Activated T-cell treated with anti-CD3 and anti-CD28 coated beads, Interleukin-2, amount 50 U/mL, for 48 hours (primary cell): ENCODE data around the gene GALNT2.

Experiments used
- DNase-seq, 2 experiments: peaks; one replicate each; pipeline ENCODE4 v3.0.0-alpha.2; 2020

The GALNT2 gene

DNA sequence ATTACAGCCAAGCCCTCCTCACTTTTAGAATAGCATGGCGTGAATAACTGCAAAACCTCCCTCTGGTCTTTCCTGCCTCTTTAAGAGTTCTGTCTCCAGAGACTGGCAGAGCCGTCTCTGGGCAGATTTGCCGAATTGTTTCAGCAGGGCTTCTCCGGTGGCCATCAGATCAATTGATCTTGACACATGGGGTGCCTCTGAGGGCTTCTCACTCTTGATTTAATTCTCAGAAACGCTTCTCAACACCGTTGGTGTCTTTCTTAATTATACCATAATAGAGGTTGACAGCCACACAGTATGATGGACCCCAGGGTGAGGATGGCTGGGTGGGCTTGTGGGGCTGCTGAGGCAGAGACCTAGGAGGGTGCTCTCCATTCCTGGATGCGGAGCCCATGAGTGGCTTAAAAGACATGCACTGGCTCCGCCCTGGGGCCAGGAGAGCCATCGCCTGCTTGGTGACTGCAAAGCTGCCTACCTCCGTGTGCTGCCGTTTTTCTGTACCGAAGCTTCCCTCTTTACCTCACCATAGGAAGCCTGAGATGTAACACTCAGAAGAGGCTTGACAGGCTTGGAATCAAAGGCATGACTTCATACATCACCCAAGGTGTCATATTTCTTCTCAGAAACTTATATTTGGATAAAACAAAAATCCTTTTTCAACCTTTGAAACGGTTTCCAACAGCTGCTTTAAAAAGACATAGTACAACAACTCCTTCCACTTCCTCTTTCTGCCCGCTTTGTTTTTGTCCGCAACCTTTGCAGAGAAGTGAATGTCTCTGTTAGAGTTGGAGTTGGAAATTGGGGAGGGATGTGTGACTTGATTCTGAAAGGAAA, 82.9 kb downstream of the GALNT2 start:
- no peak for DNase-seq

DNA sequence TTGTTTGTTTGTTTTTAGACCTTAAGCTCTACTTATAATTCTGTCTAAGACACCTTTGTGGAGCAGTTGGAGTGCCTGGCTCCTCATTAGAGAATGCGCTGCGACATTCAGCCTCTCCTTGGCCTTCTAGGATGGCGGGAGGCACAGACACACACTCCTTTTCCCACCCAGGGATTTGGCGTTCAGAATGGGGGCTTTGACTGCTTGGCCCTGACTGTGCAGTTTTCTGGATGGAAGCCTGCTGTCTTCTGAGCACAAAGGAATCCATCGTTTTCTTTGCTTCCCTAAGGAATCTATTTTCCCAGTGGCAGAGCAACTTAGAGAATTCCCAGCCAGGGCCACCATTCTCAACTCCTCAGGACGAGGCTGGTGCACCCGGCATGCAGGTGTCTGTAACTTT, 83.6 kb downstream of the GALNT2 start:
- DNase-seq: no peak

DNA sequence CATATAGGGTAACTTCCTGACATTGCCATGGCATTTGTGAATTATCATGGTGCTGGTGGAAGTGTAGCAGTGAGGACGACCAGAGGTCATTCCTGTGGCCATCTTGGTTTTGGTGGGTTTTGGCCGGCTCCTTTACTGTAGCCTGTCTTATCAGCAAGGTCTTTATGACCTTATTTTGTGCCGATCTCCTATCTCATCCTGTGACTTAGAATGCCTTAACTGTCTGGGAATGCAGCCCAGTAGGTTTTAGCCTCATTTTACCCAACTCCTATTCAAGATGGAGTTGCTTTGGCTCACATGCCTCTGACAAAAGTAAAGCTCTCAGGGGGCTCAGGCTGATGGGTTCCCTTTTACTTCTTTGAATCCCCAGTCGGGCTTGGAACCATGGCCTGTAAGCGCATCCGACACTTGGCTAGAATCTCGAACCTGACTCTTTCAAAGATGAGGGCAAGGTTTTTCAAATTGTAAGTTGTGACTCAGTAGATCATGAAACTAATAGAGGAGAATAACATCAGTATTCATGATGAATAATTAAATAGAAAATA, 85.0 kb downstream of the GALNT2 start:
- DNase-seq: no peak

DNA sequence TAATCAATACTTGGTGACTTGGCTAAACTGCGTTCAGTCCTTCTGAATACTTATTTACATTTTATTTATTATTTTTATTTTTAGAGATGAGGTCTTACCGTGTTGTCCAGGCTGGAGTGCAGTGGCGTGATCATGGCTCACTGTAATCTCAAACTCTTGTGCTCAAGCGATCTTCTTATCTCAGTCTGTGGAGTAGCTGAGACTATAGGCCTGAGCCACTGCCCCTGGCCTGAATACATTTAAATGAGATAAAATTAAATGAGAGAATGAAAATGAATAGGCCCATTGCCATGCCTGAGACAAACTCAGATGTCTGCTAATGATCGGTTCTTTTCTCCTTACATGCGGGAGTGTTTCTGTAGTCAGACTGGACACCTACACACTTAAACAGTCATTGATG, 86.0 kb downstream of the GALNT2 start:
- DNase-seq: no peak

- DNase-seq: no peak
Observed at GRCh38 chr1:230153641-230154296, 86.7 kb downstream of the GALNT2 start.

DNA sequence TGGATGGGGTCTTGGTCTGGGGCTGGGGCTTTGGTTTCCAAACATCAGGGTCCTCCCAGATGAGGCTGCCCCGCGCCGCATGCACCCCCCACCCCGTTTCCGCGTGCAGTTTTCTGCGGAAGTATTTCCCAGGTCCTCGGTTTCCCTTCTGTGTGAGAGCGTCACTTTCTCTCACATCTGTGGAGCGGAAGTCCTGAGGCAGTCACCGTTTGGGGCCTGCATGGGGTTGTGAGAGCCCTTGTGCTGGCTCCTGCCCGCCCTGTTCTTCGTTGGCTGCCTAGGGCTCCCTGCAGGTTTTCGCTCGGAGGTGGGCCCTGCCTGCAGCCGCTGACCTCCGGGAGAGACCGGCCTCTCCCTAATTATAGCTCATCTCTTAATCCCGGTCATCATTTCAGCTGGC, 88.0 kb downstream of the GALNT2 start:
- DNase-seq: no peak

GRCh38 chr1:230156068-230156467, 89.0 kb downstream of the GALNT2 start:
- no peak for DNase-seq

DNA sequence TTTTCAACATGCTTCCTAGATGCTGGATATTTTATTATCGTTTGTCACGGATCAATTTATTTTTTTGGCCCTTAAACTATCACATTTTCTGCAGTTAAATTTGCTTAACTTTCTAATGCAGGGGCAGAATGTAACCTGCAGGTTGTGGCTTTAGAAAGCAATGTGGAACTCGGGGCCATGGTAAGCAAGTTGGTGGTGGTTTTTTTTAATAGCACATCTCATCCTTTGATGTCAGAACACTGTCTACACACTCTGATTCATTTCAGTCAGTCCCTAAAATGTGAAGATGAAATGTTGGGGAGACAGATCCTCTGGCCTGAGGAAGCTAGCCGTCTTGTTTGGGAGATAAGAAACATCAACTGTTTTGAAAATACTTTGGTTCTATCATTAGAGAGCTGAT, 89.5 kb downstream of the GALNT2 start:
- DNase-seq: no peak

DNA sequence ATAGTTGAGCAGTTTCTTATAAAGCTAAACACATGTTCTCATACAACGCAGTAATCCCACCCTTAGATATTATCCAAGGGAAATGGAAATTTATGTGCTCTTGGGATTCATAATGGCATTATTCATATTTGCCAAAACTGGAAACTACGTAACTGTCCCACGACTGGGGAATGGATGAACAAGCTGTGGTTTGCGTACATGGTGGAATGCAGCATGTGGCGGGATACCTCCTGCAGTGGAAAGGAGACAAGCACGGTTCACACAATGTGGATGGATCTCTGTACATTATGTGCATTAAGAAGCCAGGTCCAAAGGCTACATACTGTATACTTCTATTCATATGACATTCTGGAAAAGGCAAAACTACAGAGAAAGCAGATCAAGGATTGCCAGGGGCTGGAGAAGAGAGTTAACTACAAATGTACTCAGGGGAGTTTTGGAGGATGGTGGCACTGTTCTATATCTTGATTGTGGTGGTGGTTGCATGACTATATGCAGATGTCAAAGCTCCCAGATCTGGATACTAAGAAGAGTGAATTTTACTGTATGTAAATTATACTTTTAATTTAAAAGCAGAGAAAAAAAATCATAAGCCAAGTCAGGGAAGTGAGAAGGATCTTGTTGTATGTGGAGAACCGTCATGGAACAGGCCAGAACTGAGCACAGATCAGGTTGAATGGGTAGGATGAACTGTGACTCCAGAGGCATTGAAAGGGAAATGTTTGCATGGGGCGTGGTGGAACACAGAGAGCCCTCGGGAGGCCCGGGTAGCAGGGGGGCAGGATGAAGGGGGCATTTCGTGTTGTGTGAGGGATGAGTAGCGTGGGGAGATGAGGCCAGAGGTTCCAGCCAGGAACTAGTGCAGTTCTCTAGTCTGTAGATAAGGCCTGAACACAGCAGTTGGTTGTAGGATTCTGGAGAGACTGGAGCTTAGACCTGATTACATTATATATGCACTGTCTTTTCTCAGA, 90.7 kb downstream of the GALNT2 start:
- DNase-seq: no peak

DNA sequence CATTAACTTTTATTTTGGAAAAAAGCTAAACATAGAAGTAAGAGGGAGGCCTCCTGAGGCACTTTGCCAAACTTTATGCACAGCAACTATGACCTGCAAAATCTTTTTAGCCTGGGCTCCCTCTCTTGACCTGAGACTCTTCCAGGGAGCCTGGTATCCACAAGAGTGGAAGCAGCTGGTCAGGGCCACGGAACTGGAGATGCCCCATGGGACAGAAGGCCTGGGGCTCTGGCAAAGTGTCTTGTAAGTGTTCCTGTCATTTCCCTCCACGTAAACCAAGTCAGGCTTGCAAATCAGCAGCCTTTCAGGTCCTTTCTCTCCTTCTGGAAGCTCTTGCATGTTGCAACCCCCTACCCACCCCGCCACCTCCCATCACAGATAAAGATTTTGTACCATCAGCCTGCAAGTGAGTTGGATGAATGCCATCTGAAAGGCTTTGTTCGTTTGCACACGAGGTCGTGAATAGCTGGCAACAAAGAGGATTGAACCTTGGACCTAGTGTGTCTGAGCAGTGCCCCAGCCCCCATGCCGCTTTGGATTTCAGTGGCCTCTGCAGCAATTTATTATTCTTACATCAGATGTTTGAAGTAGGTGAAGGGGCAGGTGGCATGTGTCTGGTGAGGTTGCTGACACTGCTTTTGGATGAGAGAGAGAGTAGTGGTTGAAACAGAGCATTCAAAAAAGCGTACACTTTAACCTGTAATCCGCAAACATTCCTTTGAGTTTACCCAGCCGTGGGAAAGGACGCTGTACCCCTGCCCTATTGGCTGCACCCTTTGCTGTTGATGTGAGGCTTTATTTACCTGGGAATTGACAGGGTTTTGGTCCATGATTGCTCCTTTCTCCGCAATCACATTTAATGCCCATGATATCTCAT, 91.6 kb downstream of the GALNT2 start:
- DNase-seq: no peak

DNA sequence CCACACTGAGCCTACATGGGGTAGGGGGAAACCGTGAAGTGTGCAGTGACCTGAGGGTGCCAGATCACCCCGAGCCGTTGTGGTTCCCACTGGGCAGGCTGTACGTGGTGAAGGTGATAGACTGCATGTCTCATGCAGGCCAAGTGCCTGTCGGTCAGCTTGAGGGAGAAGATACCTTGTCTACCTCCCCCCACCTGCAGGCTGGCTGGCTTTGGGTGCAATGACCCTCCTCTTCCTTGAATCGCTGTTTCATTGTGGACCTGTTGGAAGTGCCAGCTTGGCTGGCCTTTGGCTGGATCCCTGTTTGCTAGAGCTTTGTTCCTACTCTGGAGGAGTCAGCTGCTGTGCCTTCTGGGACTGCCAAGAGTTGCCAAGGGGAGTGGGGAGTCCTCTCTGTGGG, 92.5 kb downstream of the GALNT2 start:
- no peak for DNase-seq

DNA sequence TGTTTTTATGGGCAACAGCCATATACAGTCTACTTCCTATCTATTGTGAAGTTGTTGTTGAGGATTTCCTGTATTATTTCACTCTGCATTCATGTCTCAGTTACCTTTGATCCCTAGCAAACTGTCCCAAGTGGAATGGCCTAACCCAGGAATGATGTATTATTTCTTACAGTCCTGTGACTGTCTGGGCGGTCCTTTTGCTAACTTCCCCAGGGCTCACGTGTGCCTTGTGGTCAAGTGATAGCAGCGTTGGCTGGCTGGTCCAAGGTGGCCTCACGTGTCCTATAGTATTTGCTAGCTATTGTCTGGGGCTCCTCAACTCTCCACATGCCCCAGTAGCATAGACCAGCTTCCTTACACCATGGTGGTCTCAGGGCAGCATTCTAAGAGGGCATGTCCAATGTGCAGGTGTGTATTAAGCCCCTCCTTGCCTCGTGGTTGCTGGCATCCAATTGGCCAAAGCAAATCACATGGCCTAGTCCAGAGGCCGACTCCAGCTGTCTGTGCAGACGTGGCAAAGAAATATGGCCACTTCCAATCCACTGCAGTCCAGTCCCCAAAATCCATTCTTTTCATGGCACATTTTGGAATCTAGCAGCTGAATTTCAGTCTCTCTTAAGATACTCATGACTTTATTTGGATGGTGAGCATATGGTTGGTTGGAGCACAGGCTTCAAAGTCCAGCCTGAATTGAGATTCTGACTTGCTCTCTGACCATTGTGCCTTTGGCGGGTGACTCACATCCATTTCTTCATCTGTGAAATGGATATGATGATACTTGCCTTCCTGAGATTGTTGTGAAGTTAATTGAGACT, 94.1 kb downstream of the GALNT2 start:
- no peak for DNase-seq

- DNase-seq: no peak
Observed at GRCh38 chr1:230163205-230163604, 96.2 kb downstream of the GALNT2 start.

- DNase-seq: no peak
Observed at GRCh38 chr1:230163719-230164118, 96.7 kb downstream of the GALNT2 start.

DNA sequence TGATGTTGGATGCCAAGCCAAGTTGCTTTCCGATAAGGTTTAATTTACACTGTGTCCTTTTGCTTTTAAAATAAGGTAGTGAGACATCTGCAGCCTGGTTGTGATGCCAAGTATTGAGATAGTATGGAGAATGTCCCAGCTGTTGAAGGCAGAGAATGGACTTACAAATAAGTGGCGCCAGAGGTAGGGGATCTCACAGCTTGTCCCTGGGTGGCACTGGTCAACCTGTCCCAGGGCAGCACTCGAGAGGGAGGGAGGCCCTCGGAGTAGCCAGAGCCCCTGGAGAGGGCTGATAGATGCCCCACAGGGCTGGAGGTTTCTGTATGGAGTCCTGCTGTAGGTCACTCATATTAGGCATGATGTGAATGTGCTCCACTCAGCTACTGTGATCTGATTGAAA, 98.5 kb downstream of the GALNT2 start:
- no peak for DNase-seq

GRCh38 chr1:230166366-230167132, 99.5 kb downstream of the GALNT2 start:
- DNase-seq: no peak

- DNase-seq: peak; percentile 51 to 66
Observed at GRCh38 chr1:230167419-230167852, 100.4 kb downstream of the GALNT2 start.

DNA sequence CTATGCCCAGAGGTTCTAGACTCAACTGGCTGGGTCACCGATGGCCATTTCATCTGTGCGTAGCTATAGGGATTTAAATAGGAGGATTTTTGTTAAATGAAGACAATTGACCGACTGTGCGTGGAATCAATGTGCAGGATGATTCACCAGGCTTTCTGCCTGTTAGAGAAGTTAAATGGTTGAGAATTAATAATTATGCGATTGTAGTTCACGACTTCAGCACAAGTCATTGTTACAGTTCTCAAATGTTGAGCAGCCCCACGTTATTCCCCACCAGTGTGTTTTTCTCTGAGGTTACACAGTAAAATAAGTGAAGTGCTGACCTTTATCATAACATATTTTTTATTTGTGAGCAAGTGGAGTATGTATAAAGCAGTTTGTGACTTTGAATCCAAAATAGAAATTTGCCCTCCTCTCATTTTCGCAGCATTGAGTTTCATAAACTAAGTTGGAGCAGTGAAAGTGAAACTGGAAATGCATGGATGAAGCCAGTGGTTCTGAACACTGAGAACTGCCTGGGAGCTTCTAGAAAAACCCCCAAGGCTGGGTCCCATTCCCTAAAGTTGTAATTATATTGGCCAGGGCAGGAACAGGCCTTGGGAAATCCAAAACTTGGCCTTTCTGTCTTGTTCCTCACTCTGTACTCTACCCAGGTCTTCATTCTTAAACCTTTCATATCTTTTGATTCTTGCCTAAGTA, 102.6 kb downstream of the GALNT2 start:
- DNase-seq: peak in 1 of 2 experiments; percentile 7

DNA sequence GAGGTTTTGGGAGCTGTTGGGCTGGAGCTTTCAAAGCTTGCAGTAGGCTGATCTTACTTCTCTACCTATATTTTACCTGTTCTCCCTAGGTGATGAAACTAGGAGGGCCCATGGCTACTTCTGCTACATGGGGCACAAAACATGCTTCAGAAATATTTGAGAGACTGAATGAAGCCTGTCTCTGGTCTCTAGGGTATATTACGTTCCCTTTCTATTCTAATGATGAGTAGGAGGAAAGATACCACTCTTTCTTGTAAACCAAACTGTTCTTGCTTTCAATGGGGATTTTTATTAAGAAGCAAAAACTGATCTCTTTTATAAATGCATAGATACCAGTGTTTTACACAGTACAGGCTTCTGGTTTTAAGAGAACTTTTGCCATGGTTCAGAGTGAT, 103.1 kb downstream of the GALNT2 start:
- no peak for DNase-seq

GRCh38 chr1:230170622-230171021, 103.6 kb downstream of the GALNT2 start:
- peak in 1 of 2 experiments; percentile 8 for DNase-seq
